HG02763 (cell line): ENCODE measurements around the gene CCR6.
"Not testable (repeated sequence)": the region's sequence is repeated elsewhere in the genome, so short reads cannot be mapped to it uniquely, and the experiment has no call there.

Experiments
- ATAC-seq: cut with Tn5 transposase; IDR thresholded peaks from one replicate; pipeline ENCODE4 v1.9.1; 2021; ENCODE audit warnings: mild to moderate bottlenecking, moderate library complexity; ENCODE audit not compliant: unreplicated experiment

CCR6 gene

GRCh38 chr6:167165858-167166471, 43.1 kb downstream of the CCR6 start:
- ATAC-seq = no peak

GRCh38 chr6:167167699-167168098, 44.8 kb downstream of the CCR6 start:
- ATAC-seq = not testable (repeated sequence)

- not testable (repeated sequence) for ATAC-seq
Measured at GRCh38 chr6:167168296-167168695, 45.4 kb downstream of the CCR6 start.

- not testable (repeated sequence) for ATAC-seq
Measured at GRCh38 chr6:167169867-167170266, 47.0 kb downstream of the CCR6 start.

- not testable (repeated sequence) for ATAC-seq
Measured at GRCh38 chr6:167171300-167171699, 48.4 kb downstream of the CCR6 start.

- not testable (repeated sequence) for ATAC-seq
Measured at GRCh38 chr6:167172011-167172410, 49.1 kb downstream of the CCR6 start.

DNA sequence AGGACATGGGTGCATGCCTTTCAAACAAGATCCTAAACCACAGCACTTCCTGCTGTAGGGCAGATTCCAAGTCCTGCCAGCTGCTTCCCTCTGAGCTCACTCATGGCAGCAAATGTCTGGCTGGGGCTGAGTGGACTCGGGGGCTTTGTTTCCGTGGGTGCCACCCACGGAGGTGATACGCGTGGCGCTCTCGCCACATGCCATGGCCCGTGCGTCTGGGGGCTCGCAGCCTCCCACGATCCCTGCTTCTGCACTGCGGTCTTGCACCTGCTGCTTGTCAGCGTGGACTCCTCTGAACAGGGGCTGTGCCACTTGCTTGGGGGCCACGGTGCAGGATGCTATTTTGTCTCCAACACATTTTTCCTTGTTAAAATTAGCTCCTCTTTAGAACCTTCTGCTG, 54.4 kb downstream of the CCR6 start:
- ATAC-seq = not testable (repeated sequence)

GRCh38 chr6:167178896-167179655, 56.2 kb downstream of the CCR6 start:
- ATAC-seq = not testable (repeated sequence)

DNA sequence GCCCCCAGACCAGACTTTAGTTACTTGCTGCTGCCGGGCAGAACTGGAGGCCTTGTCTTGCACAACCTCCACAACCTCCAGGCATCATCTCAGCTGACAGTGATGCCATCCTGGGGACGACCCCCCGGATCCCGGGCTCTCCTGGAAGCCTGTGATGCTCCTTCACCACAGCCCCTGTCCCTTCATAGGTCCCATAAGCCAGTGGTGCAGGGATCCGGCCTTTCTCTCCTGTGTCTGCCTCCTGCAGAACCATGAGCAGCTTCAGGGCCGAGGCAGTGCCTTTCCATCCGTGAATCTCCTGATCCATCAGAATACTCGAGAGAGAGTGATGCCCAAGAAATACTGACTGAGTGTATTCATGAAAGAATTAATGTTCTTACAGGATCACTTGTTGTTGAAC, 57.2 kb downstream of the CCR6 start:
- ATAC-seq = not testable (repeated sequence)

GRCh38 chr6:167181351-167181750, 58.5 kb downstream of the CCR6 start:
- not testable (repeated sequence) for ATAC-seq

DNA sequence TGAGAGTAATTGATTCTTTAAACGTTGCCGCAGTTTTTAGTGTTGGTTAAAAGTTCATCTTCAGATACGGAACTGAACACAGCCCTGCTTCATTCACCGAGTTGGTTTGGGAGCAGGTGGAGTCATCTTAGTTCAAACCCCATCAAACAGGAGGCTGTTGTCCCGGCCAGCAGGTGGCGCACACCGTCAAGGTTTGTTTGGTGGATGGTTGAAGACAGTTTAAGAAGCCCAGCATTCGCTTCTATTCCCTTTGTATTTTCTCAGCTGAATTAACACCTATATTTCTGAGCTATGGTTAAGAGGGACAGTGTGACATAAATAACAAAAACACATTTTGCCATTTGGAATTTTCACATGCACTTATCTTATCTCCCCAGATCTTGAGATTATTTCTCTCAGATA, 60.0 kb downstream of the CCR6 start:
- peak; percentile 53 for ATAC-seq

DNA sequence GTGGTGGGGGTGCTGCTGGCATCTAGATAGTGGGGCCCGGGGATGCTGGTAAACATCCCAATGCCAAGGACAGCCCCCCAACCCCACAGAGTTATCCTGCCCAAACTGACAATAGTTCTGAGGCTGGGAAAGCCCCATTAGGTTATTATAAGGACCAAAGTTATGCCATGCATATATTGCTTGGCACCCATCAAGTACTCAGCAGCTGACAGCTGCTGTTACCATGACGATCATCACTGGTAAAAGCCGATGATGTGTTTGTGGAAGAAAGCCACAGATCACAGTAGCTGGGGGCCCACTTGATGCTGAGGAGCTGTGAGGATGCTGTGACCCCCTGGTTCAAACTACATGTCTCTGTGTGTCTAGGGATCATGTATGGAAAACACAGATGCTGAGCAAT, 62.2 kb downstream of the CCR6 start:
- not testable (repeated sequence) for ATAC-seq

GRCh38 chr6:167187275-167187674, 64.4 kb downstream of the CCR6 start:
- not testable (repeated sequence) for ATAC-seq
